HG03439 (cell line): ENCODE measurements around the gene RPTN.

Experiments
- ATAC-seq: cut with Tn5 transposase; IDR thresholded peaks from one replicate; pipeline ENCODE4 v1.9.1; 2021; ENCODE audit warnings: mild to moderate bottlenecking, moderate library complexity; ENCODE audit not compliant: unreplicated experiment

Gene RPTN

GRCh38 chr1:152112101-152112884 lies 46.7 kb downstream of the RPTN start:
- ATAC-seq = no peak

- ATAC-seq = no peak
Measured at GRCh38 chr1:152111515-152111968, 47.5 kb downstream of the RPTN start.

GRCh38 chr1:152110860-152111514 lies 48.0 kb downstream of the RPTN start:
- no peak for ATAC-seq

- no peak for ATAC-seq
Measured at GRCh38 chr1:152110365-152110859, 48.6 kb downstream of the RPTN start.

- ATAC-seq = no peak
Measured at GRCh38 chr1:152109998-152110294, 49.1 kb downstream of the RPTN start.

GRCh38 chr1:152109231-152109997 lies 49.6 kb downstream of the RPTN start:
- ATAC-seq = no peak

- no peak for ATAC-seq
Measured at GRCh38 chr1:152108882-152109222, 50.2 kb downstream of the RPTN start.

GRCh38 chr1:152107984-152108881 lies 50.8 kb downstream of the RPTN start:
- no peak for ATAC-seq

- ATAC-seq = no peak
Measured at GRCh38 chr1:152107031-152107983, 51.7 kb downstream of the RPTN start.

GRCh38 chr1:152104854-152105253 lies 54.2 kb downstream of the RPTN start:
- ATAC-seq = no peak
